Right renal pelvis (tissue), 4 donors: Measurements from ENCODE around the gene LSM7. TPM values are rescaled to one million over a fixed set of nuclear protein-coding genes. Genes with fewer than 3 reads are reported as not detected.
"Not testable (repeated sequence)": the region's sequence is repeated elsewhere in the genome, so short reads cannot be mapped to it uniquely, and the experiment has no call there.

Experiments used
- DNase-seq, 4 donors: peaks; one replicate each; pipeline ENCODE4 v3.0.0-alpha.2; 2013; ENCODE audit warnings: low read depth in 4 of 4, low spot score in 3 of 4, missing footprints in 1 of 4
- polyA plus RNA-seq, 4 donors: library from polyadenylated mRNA; unstranded; fragments of 120-200 nt; gene quantifications; one replicate each; pipeline ENCODE4 v1.2.1, GENCODE V29; 2013; ENCODE audit not compliant: insufficient read length in 4 of 4

Gene LSM7
- polyA plus RNA-seq, 4 donors: 69.8 to 117 (median 73.1) TPM

DNA sequence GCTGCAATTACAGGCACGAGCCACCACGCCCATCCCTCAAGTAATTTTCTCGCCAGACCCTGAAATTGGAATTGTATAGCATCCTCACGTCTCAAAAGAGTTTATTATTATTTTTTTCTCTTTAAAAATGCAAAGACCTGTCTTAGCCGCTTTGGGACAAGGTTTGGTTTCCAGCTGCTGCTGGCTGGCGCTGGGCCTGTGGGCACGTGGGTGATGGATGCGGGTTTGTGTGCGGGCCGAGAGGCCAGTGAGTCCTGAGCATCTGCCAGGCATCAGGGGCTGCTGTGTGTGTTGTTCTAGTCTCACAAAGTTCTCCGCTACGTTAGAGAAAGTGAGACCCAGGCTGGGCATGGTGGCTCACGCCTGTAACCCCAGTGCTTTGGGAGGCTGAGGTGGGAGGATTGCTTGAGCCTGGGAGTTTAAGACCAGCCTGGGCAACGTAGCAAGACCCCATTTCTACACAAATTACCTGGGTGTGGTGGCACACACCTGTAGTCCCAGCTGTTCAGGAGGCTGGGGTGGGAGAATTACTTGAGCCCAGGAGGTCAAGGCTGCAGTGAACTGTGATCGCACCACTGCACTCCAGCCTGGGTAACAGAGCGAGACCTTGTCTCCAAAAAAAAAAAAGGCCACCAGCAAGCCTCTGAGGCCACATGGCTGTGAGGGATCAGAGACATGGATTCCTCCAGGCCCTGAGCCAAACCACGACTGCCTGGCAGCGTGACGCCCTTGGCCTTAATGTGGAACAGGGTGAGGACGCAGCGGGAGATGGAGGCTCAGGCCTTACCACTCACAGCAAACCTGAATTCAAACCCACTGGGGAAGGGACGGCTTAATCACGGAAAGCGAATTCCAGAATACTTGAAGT lies 27.0 kb upstream of the LSM7 start:
- no peak for DNase-seq

GRCh38 chr19:2354670-2355069 lies 26.3 kb upstream of the LSM7 start:
- DNase-seq: no peak

DNA sequence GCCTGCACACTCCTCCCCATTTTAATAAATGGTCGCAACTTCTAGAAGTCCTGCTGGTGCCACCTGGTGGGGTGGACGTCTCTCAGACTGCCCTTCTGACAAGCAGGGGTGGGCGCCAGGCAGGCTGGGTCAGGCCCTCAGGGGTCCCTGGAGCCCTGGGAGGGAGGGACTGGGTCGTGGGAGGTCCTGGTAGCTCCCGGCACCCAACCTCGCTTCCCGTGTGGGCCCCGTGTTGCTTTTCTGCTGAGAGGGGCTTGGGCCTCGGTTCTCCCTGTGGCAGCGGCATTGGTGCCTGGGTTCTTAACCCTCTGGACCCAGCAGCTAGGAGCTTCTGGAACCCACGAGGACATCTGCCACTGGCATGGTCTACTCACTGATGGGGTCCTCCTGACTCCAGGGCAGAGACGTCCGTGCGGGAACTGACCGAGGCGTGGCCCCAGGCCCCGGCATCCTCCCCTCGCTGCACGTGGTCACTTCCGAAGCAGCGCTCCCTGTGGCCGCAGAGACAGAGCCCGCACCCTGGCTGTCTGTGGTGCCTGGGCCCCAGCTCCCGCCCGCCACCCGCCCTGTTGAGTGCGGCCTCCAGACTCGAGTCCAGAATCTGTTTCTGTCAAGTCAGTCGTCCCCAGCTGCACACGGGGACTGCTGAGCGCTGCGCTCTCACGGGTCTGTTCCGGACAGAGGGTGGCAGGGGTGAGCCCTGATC lies 25.7 kb upstream of the LSM7 start:
- DNase-seq: no peak

GRCh38 chr19:2353159-2353886 lies 24.9 kb upstream of the LSM7 start:
- DNase-seq: no peak

GRCh38 chr19:2352121-2352520 lies 23.7 kb upstream of the LSM7 start:
- DNase-seq: no peak

GRCh38 chr19:2351591-2351990 lies 23.2 kb upstream of the LSM7 start:
- DNase-seq: no peak

DNA sequence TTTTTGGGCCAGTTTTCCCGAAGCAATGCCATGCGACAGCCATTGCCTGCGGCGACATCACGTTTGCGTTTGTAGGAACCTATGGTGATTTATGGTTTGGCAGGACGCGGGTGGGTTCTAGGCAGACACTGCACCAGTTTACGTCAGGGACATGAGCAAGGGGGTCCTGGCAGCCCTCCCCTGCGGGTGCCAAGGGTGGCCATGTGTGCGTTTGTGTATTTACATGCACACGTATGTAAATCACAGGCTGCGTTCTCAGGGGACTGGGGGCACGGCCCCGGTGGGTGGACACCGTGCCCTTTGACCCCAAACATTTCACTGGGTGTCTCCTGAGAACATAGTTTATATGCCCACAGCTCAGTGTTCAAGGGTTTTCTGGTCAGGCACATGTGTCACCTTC lies 22.3 kb upstream of the LSM7 start:
- DNase-seq: no peak

GRCh38 chr19:2349818-2350217 lies 21.4 kb upstream of the LSM7 start:
- not testable (repeated sequence) for DNase-seq

DNA sequence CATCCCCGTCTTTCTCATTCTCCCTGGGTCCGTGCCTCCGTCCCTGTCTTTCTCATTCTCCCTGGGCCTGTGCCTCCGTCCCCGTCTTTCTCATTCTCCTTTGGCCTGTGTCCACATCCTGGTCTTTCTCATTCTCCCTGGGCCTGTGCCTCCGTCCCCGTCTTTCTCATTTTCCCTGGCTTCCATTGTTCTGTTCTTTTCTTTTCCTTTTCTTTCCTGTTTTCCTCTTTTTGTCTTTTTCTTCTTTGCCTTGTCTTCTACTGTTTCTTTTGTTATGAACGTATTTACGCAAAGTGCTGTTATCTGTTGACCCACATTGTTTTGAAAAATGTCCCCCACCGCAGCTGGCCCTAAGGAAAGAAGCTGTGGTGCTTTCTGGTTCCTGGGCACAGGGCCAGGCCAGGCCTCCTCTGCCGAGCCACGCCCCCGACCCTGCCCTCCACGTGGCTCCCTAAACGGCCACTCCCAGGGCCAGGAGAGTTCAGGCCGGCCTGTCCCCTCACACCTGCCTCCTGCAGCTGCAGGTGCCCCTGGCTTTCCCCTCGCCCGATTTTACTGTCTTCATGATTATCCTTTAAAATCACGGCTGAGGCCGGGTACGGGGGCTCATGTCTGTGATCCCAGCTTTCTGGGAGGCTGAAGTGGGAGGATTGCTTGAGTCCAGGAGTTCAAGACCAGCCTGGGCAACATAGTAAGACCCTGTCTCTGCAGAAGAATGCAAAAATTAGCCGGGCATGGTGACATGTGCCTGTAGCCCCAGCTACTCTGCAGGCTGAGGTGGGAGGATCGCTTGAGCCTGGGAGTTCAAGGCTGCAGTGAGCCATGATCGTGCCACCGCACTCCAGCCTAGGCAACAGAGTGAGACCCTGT lies 17.6 kb upstream of the LSM7 start:
- no peak for DNase-seq

- DNase-seq: no peak
Measured at GRCh38 chr19:2345076-2345475, 16.7 kb upstream of the LSM7 start.

DNA sequence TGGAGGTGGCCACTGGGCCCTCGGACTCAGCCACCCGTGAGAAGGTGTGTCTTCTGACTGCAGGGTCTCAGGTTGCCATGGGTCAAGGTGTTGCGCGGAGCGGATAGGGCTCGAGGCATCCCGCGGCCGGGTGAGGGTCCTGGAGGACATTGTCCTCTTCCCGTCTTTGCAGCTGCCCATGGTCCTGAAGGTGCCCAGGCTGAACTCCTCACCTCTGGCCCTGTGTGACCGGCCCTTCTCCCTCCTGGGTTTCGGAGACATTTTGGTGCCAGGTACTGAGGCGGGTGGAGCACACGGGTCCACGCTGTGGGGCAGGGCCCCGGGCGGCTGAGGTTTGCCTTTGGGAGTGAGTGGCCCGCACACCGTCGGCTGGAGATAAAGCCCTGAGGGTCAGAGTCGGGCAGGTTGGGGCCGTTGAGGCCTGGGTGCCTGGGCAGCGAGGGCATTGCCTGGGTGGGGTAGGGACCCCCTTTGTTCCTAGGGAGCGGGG lies 16.0 kb upstream of the LSM7 start:
- DNase-seq: no peak

- DNase-seq: no peak
Measured at GRCh38 chr19:2343289-2343982, 15.1 kb upstream of the LSM7 start.

- DNase-seq: no peak
Measured at GRCh38 chr19:2342656-2343288, 14.4 kb upstream of the LSM7 start.

- DNase-seq: no peak
Measured at GRCh38 chr19:2341982-2342381, 13.6 kb upstream of the LSM7 start.

DNA sequence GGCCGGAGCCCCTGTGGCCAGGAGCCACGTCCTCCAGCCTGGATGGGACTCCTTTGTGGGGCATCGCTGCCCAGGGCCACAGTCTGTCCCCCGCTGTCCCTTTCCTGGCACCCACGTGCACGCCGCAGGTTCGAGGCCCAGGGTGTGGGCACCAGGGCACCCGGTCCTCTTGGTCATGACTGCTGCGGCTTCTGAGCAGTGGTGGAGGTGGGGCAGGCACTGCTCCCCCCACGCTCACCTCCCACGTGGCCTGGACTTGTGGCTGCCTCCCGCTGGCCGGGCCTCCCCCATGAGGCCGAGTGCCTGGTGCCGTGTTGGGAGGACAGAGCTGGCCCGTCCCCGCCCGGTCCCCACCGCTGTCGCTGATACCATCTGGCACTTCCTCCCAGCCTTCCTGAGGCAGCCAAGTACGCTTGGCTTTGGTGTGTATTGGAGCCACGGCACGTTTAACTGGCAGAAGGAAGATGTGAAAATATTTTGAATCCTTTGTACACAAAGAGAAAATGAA lies 12.9 kb upstream of the LSM7 start:
- DNase-seq: no peak

- DNase-seq: no peak
Measured at GRCh38 chr19:2340496-2341243, 12.3 kb upstream of the LSM7 start.

GRCh38 chr19:2339644-2340310 lies 11.4 kb upstream of the LSM7 start:
- DNase-seq: no peak
